Measurements from ENCODE around the gene MYO16. TPM values are rescaled to one million over a fixed set of nuclear protein-coding genes. Genes with fewer than 3 reads are reported as not detected.

Gene MYO16
- total RNA-seq, 1 donor from 2014 or later, result 1.2 TPM

GRCh38 chr13:108922108-108922507 is 292.7 kb downstream of the MYO16 start:
- DNase-seq (ENCODE audit: low read depth), result no peak
- no peak overlapping the region for H3K4me3 ChIP-seq (ENCODE audit: low read depth, low read length)
- no peak for TF ChIP-seq CTCF (conservative IDR thresholded peaks at IDR 0.05; ENCODE audit: low read depth, low read length)

GRCh38 chr13:108923386-108924047 is 294.1 kb downstream of the MYO16 start:
- no peak for TF ChIP-seq CTCF (conservative IDR thresholded peaks at IDR 0.05; ENCODE audit: low read depth, low read length)
- DNase-seq (ENCODE audit: low read depth), result no peak
- no peak overlapping the region for H3K4me3 ChIP-seq (ENCODE audit: low read depth, low read length)

- no peak overlapping the region for H3K4me3 ChIP-seq (ENCODE audit: low read depth, low read length)
- TF ChIP-seq CTCF (conservative IDR thresholded peaks at IDR 0.05; ENCODE audit: low read depth, low read length), result no peak
- peak; percentile 64 for DNase-seq (ENCODE audit: low read depth)
Observed at GRCh38 chr13:108924134-108924533, 294.7 kb downstream of the MYO16 start.

GRCh38 chr13:108924541-108924940 is 295.1 kb downstream of the MYO16 start:
- no peak for DNase-seq (ENCODE audit: low read depth)
- no peak for TF ChIP-seq CTCF (conservative IDR thresholded peaks at IDR 0.05; ENCODE audit: low read depth, low read length)
- no peak overlapping the region for H3K4me3 ChIP-seq (ENCODE audit: low read depth, low read length)

- no peak overlapping the region for H3K4me3 ChIP-seq (ENCODE audit: low read depth, low read length)
- no peak for DNase-seq (ENCODE audit: low read depth)
- no peak for TF ChIP-seq CTCF (conservative IDR thresholded peaks at IDR 0.05; ENCODE audit: low read depth, low read length)
Observed at GRCh38 chr13:108925070-108925469, 295.7 kb downstream of the MYO16 start.

GRCh38 chr13:108926862-108927261 is 297.5 kb downstream of the MYO16 start:
- H3K4me3 ChIP-seq (ENCODE audit: low read depth, low read length), result no peak overlapping the region
- no peak for TF ChIP-seq CTCF (conservative IDR thresholded peaks at IDR 0.05; ENCODE audit: low read depth, low read length)
- no peak for DNase-seq (ENCODE audit: low read depth)

- no peak for TF ChIP-seq CTCF (conservative IDR thresholded peaks at IDR 0.05; ENCODE audit: low read depth, low read length)
- DNase-seq (ENCODE audit: low read depth), result no peak
Observed at GRCh38 chr13:108927615-108928014, 298.2 kb downstream of the MYO16 start.

More at GRCh38 chr13:108927615-108928014, 298.2 kb downstream of the MYO16 start:
- no peak overlapping the region for H3K4me3 ChIP-seq (ENCODE audit: low read depth, low read length)
